Stimulated activated CD4-positive, alpha-beta T cell treated with anti-CD3 and anti-CD28 coated beads, Interleukin-4, amount 100 ng/mL, for 24 hours (primary cell): ENCODE data around the gene SEL1L2.

Experiments
- DNase-seq: peaks from one replicate; pipeline ENCODE4 v3.0.0-alpha.2; 2020

Gene SEL1L2

DNA sequence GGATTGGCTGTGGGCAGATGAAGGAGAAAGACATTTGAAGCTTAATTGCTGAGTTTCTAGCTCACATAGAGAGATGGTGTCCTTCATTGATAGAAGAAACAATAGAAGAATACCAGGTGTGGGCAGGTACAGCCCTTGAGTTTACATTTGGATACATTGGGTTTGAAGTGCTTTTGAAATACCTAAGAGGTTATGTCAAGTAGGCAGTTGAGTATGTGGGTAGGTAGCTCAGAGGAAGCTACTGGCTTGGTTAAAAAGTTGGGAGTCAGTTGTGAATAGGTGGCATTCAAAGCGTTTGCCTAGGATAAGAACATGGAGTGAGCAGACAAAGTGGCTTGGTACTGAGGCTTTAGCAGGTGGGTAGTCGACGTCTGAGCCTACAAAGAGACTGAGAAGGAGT, 180.6 kb downstream of the SEL1L2 start:
- no peak for DNase-seq

DNA sequence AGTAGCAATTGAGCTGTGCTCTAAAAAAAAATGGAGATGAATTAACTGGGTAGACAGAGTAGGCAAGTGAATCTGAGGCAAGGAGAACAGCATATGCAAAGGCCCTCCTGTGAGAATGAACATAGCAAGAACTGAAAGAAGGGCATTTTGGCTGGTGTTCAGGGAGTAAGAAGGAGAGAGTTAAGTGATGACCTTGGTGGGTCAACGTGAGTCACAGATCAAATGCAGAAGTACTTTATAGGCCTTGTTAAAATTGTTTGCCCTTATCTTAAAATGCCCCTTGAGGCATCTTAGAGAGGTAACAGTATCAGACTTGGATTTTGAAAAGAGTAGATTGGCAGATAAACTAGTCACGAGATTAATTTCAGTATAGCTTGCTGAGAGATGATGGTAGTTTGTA, 181.0 kb downstream of the SEL1L2 start:
- no peak for DNase-seq

DNA sequence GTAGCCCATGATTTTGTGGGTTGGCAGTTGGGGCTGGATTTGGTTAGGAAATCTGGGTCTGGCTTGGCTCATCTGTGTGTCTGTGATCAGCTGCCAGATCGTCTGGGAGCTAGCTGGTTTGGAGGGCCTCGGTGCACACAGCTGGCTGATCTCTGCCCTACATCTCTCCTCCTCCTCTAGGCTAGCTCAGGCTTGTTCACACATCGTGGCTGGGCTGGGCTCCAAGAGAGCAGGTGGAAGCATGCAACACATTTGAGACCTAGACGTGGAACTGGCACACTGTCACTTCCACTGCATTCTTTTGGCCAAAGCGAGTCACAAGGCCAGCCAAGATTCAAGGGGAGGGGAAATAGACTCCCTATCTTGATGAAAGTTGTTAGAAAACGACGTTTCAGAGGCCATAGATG, 189.7 kb downstream of the SEL1L2 start:
- DNase-seq = no peak

GRCh38 chr20:13799974-13800373, 190.4 kb downstream of the SEL1L2 start:
- no peak for DNase-seq
